ENCODE data around the gene TSPAN16.

The TSPAN16 gene

DNA sequence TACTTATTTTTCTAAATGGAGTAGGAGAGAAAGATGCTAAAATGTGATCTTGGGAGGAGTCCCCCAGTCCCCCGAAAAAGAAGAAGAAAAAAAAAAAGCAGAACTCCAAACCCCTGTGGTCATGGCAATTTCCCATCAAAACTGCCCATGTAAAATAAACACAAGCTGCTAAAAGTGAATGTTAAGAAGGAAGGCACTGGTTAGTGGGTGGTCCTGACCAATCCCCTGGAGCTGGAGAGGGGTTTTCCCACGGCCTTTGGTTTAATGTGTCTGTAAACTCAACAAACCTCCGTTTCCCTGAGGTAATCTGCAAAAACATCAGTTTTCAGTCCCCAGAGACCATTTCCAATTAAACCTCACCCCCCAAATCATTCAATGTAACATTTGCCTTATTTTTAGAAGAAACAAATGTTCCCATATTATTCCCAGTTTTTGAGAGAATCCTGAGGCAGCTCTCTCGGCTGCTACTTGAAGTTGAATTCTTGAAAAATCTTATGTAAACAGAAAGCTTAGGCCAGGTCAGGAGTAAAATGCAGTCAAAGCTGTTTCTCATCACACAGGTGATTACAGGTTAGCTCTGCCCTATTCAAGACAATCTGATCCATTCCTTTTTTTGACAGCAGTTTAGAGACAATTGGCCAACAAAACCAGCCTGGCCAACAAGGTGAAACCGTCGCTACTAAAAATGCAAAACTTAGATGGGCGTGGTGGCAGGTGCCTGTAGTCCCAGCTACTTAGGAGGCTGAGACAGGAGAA lies 26.5 kb downstream of the TSPAN16 start (continued):
- TF ChIP-seq, protein P1, sequence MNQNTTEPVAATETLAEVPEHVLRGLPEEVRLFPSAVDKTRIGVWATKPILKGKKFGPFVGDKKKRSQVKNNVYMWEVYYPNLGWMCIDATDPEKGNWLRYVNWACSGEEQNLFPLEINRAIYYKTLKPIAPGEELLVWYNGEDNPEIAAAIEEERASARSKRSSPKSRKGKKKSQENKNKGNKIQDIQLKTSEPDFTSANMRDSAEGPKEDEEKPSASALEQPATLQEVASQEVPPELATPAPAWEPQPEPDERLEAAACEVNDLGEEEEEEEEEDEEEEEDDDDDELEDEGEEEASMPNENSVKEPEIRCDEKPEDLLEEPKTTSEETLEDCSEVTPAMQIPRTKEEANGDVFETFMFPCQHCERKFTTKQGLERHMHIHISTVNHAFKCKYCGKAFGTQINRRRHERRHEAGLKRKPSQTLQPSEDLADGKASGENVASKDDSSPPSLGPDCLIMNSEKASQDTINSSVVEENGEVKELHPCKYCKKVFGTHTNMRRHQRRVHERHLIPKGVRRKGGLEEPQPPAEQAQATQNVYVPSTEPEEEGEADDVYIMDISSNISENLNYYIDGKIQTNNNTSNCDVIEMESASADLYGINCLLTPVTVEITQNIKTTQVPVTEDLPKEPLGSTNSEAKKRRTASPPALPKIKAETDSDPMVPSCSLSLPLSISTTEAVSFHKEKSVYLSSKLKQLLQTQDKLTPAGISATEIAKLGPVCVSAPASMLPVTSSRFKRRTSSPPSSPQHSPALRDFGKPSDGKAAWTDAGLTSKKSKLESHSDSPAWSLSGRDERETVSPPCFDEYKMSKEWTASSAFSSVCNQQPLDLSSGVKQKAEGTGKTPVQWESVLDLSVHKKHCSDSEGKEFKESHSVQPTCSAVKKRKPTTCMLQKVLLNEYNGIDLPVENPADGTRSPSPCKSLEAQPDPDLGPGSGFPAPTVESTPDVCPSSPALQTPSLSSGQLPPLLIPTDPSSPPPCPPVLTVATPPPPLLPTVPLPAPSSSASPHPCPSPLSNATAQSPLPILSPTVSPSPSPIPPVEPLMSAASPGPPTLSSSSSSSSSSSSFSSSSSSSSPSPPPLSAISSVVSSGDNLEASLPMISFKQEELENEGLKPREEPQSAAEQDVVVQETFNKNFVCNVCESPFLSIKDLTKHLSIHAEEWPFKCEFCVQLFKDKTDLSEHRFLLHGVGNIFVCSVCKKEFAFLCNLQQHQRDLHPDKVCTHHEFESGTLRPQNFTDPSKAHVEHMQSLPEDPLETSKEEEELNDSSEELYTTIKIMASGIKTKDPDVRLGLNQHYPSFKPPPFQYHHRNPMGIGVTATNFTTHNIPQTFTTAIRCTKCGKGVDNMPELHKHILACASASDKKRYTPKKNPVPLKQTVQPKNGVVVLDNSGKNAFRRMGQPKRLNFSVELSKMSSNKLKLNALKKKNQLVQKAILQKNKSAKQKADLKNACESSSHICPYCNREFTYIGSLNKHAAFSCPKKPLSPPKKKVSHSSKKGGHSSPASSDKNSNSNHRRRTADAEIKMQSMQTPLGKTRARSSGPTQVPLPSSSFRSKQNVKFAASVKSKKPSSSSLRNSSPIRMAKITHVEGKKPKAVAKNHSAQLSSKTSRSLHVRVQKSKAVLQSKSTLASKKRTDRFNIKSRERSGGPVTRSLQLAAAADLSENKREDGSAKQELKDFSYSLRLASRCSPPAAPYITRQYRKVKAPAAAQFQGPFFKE (tag by site-specific recombination; IDR thresholded peaks at IDR 0.05; ENCODE audit: borderline replicate concordance), result no peak

DNA sequence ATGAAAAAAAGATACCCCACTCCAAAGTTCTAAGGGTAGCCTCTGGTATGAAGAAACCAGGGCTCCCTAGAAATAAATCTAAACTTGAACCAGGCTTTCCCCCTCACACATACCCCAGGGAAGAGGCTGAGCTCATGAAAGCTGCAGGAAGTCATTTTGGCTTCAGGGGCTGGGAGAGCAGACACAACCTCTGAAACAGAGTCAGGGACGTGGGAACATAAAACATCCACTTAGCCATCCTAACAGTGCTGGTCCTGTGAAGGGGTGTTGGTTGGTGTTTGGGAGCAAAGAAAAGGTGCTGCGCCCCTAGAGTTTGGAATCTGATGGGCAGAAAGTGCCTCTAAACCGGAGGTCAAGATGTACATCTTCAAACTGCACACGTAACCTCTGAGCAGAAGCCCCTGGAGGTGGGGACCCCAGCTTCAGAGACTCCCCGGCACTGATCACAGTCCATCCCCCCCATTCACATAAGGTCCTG lies 27.7 kb downstream of the TSPAN16 start:
- CTCF ChIA-PET, result interaction anchor here (0.5 to 1.9 kb wide), 6 partner anchors 9 to 129 kb away, joined by 3 to 10 read pairs (median 4); partner anchors contain the start of gene TSPAN16
- Histone ChIP-seq H3K36me3 (ENCODE audit: control insufficient read depth in 2 of 2, insufficient read depth in 1 of 2, low read length in 2 of 2) (peaks cover 0 to 6% of the 10 kb centered on the region in 2 experiments; a peak in 2 of 3 replicates), H3K4me1 (ENCODE audit: control insufficient read depth, insufficient read depth, low read length) (peaks cover 20% of the 10 kb centered on the region), H3K27ac (ENCODE audit: extremely low read depth, low read depth, low read length) (peak overlapping the region; percentile 63; the same call in 1 of the 2 replicates), H3K4me3 (ENCODE audit: low read depth, low read length) (no peak overlapping the region), H3K9me3 (ENCODE audit: control insufficient read depth, insufficient read depth, low read depth, low read length) (no peaks in the 10 kb centered on the region)
- POLR2A ChIA-PET, result interaction anchor here (0.6 to 4.1 kb wide), 10 partner anchors 16 to 948 kb away, joined by 3 to 14 read pairs (median 4); partner anchors contain the start of genes CCDC159, RAB3D, SWSAP1 and TMEM205
- TF ChIP-seq OSR2 (tag by site-specific recombination; IDR thresholded peaks at IDR 0.05) (no peak), KLF1 (tag by site-specific recombination; IDR thresholded peaks at IDR 0.05) (no peak), BCL11B (tag by site-specific recombination; IDR thresholded peaks at IDR 0.05; ENCODE audit: low read depth) (no peak), ZNF366 (tag by site-specific recombination; conservative IDR thresholded peaks at IDR 0.05) (no peak), ZNF394 (tag by site-specific recombination; IDR thresholded peaks at IDR 0.05; ENCODE audit: borderline replicate concordance) (no peak), ZNF24 (tag by site-specific recombination; IDR thresholded peaks at IDR 0.05) (no peak), ZNF660 (tag by site-specific recombination; IDR thresholded peaks at IDR 0.05) (no peak), ZNF623 (tag by site-specific recombination; IDR thresholded peaks at IDR 0.05) (no peak), ZNF560 (tag by site-specific recombination; IDR thresholded peaks at IDR 0.05; ENCODE audit: borderline replicate concordance) (no peak), RBAK (tag by site-specific recombination; IDR thresholded peaks at IDR 0.05) (no peak), YY2 (tag by site-specific recombination; IDR thresholded peaks at IDR 0.05) (no peak), ZNF777 (tag by site-specific recombination; IDR thresholded peaks at IDR 0.05; ENCODE audit: borderline replicate concordance) (no peak)
- TF ChIP-seq, protein P2, sequence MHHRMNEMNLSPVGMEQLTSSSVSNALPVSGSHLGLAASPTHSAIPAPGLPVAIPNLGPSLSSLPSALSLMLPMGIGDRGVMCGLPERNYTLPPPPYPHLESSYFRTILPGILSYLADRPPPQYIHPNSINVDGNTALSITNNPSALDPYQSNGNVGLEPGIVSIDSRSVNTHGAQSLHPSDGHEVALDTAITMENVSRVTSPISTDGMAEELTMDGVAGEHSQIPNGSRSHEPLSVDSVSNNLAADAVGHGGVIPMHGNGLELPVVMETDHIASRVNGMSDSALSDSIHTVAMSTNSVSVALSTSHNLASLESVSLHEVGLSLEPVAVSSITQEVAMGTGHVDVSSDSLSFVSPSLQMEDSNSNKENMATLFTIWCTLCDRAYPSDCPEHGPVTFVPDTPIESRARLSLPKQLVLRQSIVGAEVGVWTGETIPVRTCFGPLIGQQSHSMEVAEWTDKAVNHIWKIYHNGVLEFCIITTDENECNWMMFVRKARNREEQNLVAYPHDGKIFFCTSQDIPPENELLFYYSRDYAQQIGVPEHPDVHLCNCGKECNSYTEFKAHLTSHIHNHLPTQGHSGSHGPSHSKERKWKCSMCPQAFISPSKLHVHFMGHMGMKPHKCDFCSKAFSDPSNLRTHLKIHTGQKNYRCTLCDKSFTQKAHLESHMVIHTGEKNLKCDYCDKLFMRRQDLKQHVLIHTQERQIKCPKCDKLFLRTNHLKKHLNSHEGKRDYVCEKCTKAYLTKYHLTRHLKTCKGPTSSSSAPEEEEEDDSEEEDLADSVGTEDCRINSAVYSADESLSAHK (tag by site-specific recombination; IDR thresholded peaks at IDR 0.05), result no peak
- TF ChIP-seq, protein P3, sequence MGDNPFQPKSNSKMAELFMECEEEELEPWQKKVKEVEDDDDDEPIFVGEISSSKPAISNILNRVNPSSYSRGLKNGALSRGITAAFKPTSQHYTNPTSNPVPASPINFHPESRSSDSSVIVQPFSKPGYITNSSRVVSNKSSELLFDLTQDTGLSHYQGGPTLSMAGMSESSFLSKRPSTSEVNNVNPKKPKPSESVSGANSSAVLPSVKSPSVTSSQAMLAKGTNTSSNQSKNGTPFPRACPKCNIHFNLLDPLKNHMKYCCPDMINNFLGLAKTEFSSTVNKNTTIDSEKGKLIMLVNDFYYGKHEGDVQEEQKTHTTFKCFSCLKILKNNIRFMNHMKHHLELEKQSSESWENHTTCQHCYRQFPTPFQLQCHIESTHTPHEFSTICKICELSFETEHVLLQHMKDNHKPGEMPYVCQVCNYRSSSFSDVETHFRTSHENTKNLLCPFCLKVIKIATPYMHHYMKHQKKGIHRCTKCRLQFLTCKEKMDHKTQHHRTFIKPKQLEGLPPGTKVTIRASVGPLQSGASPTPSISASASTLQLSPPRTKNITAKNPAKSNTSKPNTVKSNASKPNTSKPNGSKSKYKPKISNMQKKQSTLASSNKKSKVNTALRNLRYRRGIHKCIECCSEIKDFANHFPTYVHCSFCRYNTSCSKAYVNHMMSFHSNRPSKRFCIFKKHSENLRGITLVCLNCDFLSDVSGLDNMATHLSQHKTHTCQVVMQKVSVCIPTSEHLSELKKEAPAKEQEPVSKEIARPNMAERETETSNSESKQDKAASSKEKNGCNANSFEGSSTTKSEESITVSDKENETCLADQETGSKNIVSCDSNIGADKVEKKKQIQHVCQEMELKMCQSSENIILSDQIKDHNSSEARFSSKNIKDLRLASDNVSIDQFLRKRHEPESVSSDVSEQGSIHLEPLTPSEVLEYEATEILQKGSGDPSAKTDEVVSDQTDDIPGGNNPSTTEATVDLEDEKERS (tag by site-specific recombination; IDR thresholded peaks at IDR 0.05), result no peak
- TF ChIP-seq, protein P4, sequence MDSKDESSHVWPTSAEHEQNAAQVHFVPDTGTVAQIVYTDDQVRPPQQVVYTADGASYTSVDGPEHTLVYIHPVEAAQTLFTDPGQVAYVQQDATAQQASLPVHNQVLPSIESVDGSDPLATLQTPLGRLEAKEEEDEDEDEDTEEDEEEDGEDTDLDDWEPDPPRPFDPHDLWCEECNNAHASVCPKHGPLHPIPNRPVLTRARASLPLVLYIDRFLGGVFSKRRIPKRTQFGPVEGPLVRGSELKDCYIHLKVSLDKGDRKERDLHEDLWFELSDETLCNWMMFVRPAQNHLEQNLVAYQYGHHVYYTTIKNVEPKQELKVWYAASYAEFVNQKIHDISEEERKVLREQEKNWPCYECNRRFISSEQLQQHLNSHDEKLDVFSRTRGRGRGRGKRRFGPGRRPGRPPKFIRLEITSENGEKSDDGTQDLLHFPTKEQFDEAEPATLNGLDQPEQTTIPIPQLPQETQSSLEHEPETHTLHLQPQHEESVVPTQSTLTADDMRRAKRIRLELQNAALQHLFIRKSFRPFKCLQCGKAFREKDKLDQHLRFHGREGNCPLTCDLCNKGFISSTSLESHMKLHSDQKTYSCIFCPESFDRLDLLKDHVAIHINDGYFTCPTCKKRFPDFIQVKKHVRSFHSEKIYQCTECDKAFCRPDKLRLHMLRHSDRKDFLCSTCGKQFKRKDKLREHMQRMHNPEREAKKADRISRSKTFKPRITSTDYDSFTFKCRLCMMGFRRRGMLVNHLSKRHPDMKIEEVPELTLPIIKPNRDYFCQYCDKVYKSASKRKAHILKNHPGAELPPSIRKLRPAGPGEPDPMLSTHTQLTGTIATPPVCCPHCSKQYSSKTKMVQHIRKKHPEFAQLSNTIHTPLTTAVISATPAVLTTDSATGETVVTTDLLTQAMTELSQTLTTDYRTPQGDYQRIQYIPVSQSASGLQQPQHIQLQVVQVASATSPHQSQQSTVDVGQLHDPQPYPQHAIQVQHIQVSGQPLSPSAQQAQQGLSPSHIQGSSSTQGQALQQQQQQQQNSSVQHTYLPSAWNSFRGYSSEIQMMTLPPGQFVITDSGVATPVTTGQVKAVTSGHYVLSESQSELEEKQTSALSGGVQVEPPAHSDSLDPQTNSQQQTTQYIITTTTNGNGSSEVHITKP (tag by site-specific recombination; IDR thresholded peaks at IDR 0.05), result no peak
